HepG2 (cell line): Measurements from ENCODE around the gene ARHGAP4. TPM values are rescaled to one million over a fixed set of nuclear protein-coding genes. Genes with fewer than 3 reads are reported as not detected.

Experiments
- ARID5B ChIP-seq: IDR thresholded peaks from 2 replicates; pipeline ENCODE4 v1.4.0; 2020; ENCODE audit warnings: mild to moderate bottlenecking, missing genetic modification reagents
- MAFF ChIP-seq: IDR thresholded peaks from 2 replicates; pipeline ENCODE4 v1.6.1; 2011; ENCODE audit warnings: low read depth, low read length, improper control_type of control experiment
- MED1 ChIP-seq: sonication (generic); formaldehyde crosslinking; IDR thresholded peaks from 2 replicates; pipeline ENCODE4 v1.4.0; 2020; ENCODE audit warnings: missing genetic modification reagents
- NPAS2 ChIP-seq: sonication (generic); formaldehyde crosslinking; IDR thresholded peaks from 2 replicates; pipeline ENCODE4 v1.8.0; 2022; ENCODE audit warnings: mild to moderate bottlenecking, missing genetic modification reagents, borderline replicate concordance
- POGK ChIP-seq: sonication (generic); formaldehyde crosslinking; conservative IDR thresholded peaks from 2 replicates; pipeline ENCODE4 v1.8.0; 2022; ENCODE audit warnings: mild to moderate bottlenecking, moderate library complexity, missing genetic modification reagents
- PRDM10 ChIP-seq: sonication (generic); formaldehyde crosslinking; IDR thresholded peaks from 2 replicates; pipeline ENCODE4 v1.4.0; 2020; ENCODE audit warnings: low read depth, missing genetic modification reagents
- RAD21 ChIP-seq: fragments of 450-650 bp; formaldehyde crosslinking; IDR thresholded peaks from 2 replicates; pipeline ENCODE4 v1.5.0; 2020; ENCODE audit warnings: mild to moderate bottlenecking
- RBM39 ChIP-seq: fragments of 200-400 bp; formaldehyde crosslinking; IDR thresholded peaks from one replicate; pipeline ENCODE4 v1.6.1; 2018; ENCODE audit warnings: antibody characterized with exemption, mild to moderate bottlenecking, low read depth, low read length; ENCODE audit not compliant: poor library complexity, severe bottlenecking
- RFXAP ChIP-seq: sonication (generic); formaldehyde crosslinking; IDR thresholded peaks from 2 replicates; pipeline ENCODE4 v1.4.0; 2020; ENCODE audit warnings: missing genetic modification reagents, borderline replicate concordance
- SP5 ChIP-seq: IDR thresholded peaks from 2 replicates; pipeline ENCODE4 v1.6.1; 2016; ENCODE audit warnings: low read depth, borderline replicate concordance
- ZBTB43 ChIP-seq: sonication (generic); formaldehyde crosslinking; conservative IDR thresholded peaks from 2 replicates; pipeline ENCODE4 v1.4.0; 2020; ENCODE audit warnings: missing genetic modification reagents
- ZNF160 ChIP-seq: sonication (generic); formaldehyde crosslinking; IDR thresholded peaks from 2 replicates; pipeline ENCODE4 v1.8.0; 2022; ENCODE audit warnings: mild to moderate bottlenecking, inconsistent platforms, missing genetic modification reagents
- ZNF234 ChIP-seq: sonication (generic); formaldehyde crosslinking; conservative IDR thresholded peaks from 2 replicates; pipeline ENCODE4 v1.5.1; 2020; ENCODE audit warnings: mild to moderate bottlenecking, missing genetic modification reagents
- ZNF431 ChIP-seq: sonication (generic); formaldehyde crosslinking; IDR thresholded peaks from 2 replicates; pipeline ENCODE4 v1.9.0; 2022; ENCODE audit warnings: missing genetic modification reagents, low read depth, mild to moderate bottlenecking, borderline replicate concordance
- ZNF770 ChIP-seq: sonication (generic); formaldehyde crosslinking; IDR thresholded peaks from 2 replicates; pipeline ENCODE4 v1.5.0; 2020; ENCODE audit warnings: mild to moderate bottlenecking, missing genetic modification reagents
- polyA plus RNA-seq, 8 experiments: library from polyadenylated mRNA; depleted of rRNA in 3 of 8; stranded (reverse) in 7 of 8; unstranded in 1 of 8; fragments of >200 nt; fragmentation: Illumina TruSeq in 4 of 8; extraction: Trizol in 4 of 8; gene quantifications; 2 replicates each; pipeline versions ENCODE4 v1.2.1 to v1.2.3, GENCODE V29; 2011 to 2016; ENCODE audit warnings: low read depth in 4 of 8, missing spikeins in 1 of 8, mixed read lengths in 1 of 8; ENCODE audit not compliant: insufficient read depth in 1 of 8
- total RNA-seq, 5 experiments: library from RNA; depleted of rRNA; stranded (reverse); fragments of >200 nt; fragmentation: Illumina TruSeq; extraction: Trizol; gene quantifications; 2 replicates each; pipeline ENCODE4 v1.2.3, GENCODE V29; 2016; ENCODE audit warnings: low read depth in 1 of 5

Gene ARHGAP4
- total and polyA plus RNA-seq, 2 of the 13 experiments (the other 11 are each of a cell fraction or from before 2014, with no cell fraction given), result 0.57 to 0.64 TPM

- TF ChIP-seq ZNF770 (CRISPR knock-in tag), result no peak
- no peak for TF ChIP-seq ZNF234 (CRISPR knock-in tag)
- peak; percentile 36; the same call in 1 of the 2 replicates for TF ChIP-seq ARID5B (CRISPR knock-in tag)
- TF ChIP-seq SP5 (CRISPR knock-in tag), result peak; percentile 71
- no peak for TF ChIP-seq RAD21 (CRISPR knock-in tag)
- TF ChIP-seq RFXAP, result 0 out of 2 replicates have a peak, but pooled peaks have one; percentile 23
- TF ChIP-seq NPAS2, result no peak
- no peak for TF ChIP-seq MAFF
- TF ChIP-seq ZNF431 (CRISPR knock-in tag), result no peak
- TF ChIP-seq ZBTB43 (CRISPR knock-in tag), result peak; percentile 100
- no peak for TF ChIP-seq RBM39
- peak; percentile 77 for TF ChIP-seq MED1 (CRISPR knock-in tag)
- peak; percentile 42; the same call in 1 of the 2 replicates for TF ChIP-seq POGK (CRISPR knock-in tag)
- no peak for TF ChIP-seq ZNF160 (CRISPR knock-in tag)
- TF ChIP-seq PRDM10 (CRISPR knock-in tag), result no peak
Observed at GRCh38 chrX:153926858-153927671, 1.0 kb upstream of the ARHGAP4 start (continued).
